BLaER1 treated with 17β-estradiol and CSF1 and Interleukin-3, amounts not matched to agents 10 nM and 100 nM (cell line): Measurements from ENCODE around the gene C16orf74.

Experiments used
- H3K27ac ChIP-seq, 11 experiments: shearing (Covaris generic); formaldehyde crosslinking; 2 replicates each; pipeline ENCODE4 v1.8.1; 2022
- H3K27me3 ChIP-seq, 11 experiments: shearing (Covaris generic); formaldehyde crosslinking; 2 replicates each; pipeline ENCODE4 v1.8.1; 2022
- H3K36me3 ChIP-seq, 11 experiments: shearing (Covaris generic); formaldehyde crosslinking; 2 replicates each; pipeline ENCODE4 v1.8.1; 2022
- H3K4me1 ChIP-seq, 10 experiments: shearing (Covaris generic); formaldehyde crosslinking; 2 replicates each; pipeline ENCODE4 v1.8.1; 2022
- H3K4me2 ChIP-seq, 11 experiments: shearing (Covaris generic); formaldehyde crosslinking; 2 replicates each; pipeline ENCODE4 v1.8.1; 2022
- H3K4me3 ChIP-seq, 10 experiments: shearing (Covaris generic); formaldehyde crosslinking; 2 replicates each; pipeline ENCODE4 v1.8.1; 2022
- H3K9ac ChIP-seq, 11 experiments: shearing (Covaris generic); formaldehyde crosslinking; 2 replicates each; pipeline ENCODE4 v1.8.1; 2022
- H3K9me3 ChIP-seq, 11 experiments: shearing (Covaris generic); formaldehyde crosslinking; replicated peaks in 1 of 11; 2 replicates each; pipeline ENCODE4 v1.8.1; 2022
- H4K20me1 ChIP-seq, 11 experiments: shearing (Covaris generic); formaldehyde crosslinking; 2 replicates each; pipeline ENCODE4 v1.8.1; 2022
- Cebpa-rat ChIP-seq, 11 experiments: shearing (Covaris generic); IDR thresholded peaks; 2 replicates each; pipeline ENCODE4 v1.8.1; 2022

Gene C16orf74

GRCh38 chr16:85724936-85725335 lies 26.0 kb downstream of the C16orf74 start:
- Histone ChIP-seq H4K20me1 (peaks cover 0 to 14% (median 0%) of the 10 kb centered on the region in 11 experiments; a peak in 2 of 22 replicates), H3K27ac (no peak overlapping the region), H3K9ac (no peak overlapping the region), H3K36me3 (peaks cover 0 to 25% (median 0%) of the 10 kb centered on the region in 11 experiments; a peak in 7 of 22 replicates), H3K9me3 (no peaks in the 10 kb centered on the region), H3K4me2 (no peak overlapping the region), H3K4me3 (no peak overlapping the region), H3K27me3 (no peaks in the 10 kb centered on the region), H3K4me1 (peaks cover 14 to 51% (median 26%) of the 10 kb centered on the region in 10 experiments)
- TF ChIP-seq Cebpa-rat (IDR thresholded peaks at IDR 0.05), result no peak

- Histone ChIP-seq H4K20me1 (peaks cover 0 to 14% (median 0%) of the 10 kb centered on the region in 11 experiments; a peak in 2 of 22 replicates), H3K4me3 (no peak overlapping the region), H3K4me1 (peaks cover 7 to 44% (median 19%) of the 10 kb centered on the region in 10 experiments), H3K4me2 (no peak overlapping the region), H3K27ac (no peak overlapping the region), H3K9me3 (no peaks in the 10 kb centered on the region), H3K9ac (no peak overlapping the region), H3K36me3 (peaks cover 0 to 25% (median 0%) of the 10 kb centered on the region in 11 experiments; a peak in 7 of 22 replicates), H3K27me3 (no peaks in the 10 kb centered on the region)
- TF ChIP-seq Cebpa-rat (IDR thresholded peaks at IDR 0.05), result no peak
These were observed 26.6 kb downstream of the C16orf74 start for GRCh38 chr16:85724126-85724879.

- Histone ChIP-seq H3K9ac (0 out of 22 replicates have a peak overlapping the region, but pooled peaks of 1 of the 11 experiments have one; percentile 18), H3K4me1 (peaks cover 11 to 46% (median 19%) of the 10 kb centered on the region in 10 experiments), H3K27me3 (no peaks in the 10 kb centered on the region), H3K4me2 (0 out of 22 replicates have a peak overlapping the region, but pooled peaks of 1 of the 11 experiments have one; percentile 3), H3K27ac (no peak overlapping the region), H3K4me3 (no peak overlapping the region), H3K36me3 (peaks cover 0 to 22% (median 0%) of the 10 kb centered on the region in 11 experiments; a peak in 7 of 22 replicates), H3K9me3 (no peaks in the 10 kb centered on the region), H4K20me1 (peaks cover 0 to 31% (median 0%) of the 10 kb centered on the region in 11 experiments; a peak in 8 of 22 replicates)
- TF ChIP-seq Cebpa-rat (IDR thresholded peaks at IDR 0.05), result no peak
These were observed 28.6 kb downstream of the C16orf74 start for GRCh38 chr16:85722128-85722893.

GRCh38 chr16:85720302-85720637 lies 30.6 kb downstream of the C16orf74 start:
- no peaks in the 10 kb centered on the region for H3K9me3 ChIP-seq
- H3K27me3 ChIP-seq, result no peaks in the 10 kb centered on the region
- TF ChIP-seq Cebpa-rat (IDR thresholded peaks at IDR 0.05), result no peak
- no peak overlapping the region for H3K4me3 ChIP-seq
- H3K27ac ChIP-seq, result no peak overlapping the region
- H3K4me1 ChIP-seq, result peaks cover 20 to 67% (median 40%) of the 10 kb centered on the region in 10 experiments
- no peak overlapping the region for H3K9ac ChIP-seq
- peaks cover 0 to 7% (median 0%) of the 10 kb centered on the region in 11 experiments; a peak in 2 of 22 replicates for H3K36me3 ChIP-seq
- H4K20me1 ChIP-seq, result peaks cover 0 to 44% (median 0%) of the 10 kb centered on the region in 11 experiments; a peak in 10 of 22 replicates
- H3K4me2 ChIP-seq, result no peak overlapping the region

- TF ChIP-seq Cebpa-rat (IDR thresholded peaks at IDR 0.05), result no peak
- Histone ChIP-seq H3K27me3 (no peaks in the 10 kb centered on the region), H3K9me3 (no peaks in the 10 kb centered on the region), H4K20me1 (peaks cover 0 to 49% (median 0%) of the 10 kb centered on the region in 11 experiments; a peak in 10 of 22 replicates), H3K9ac (no peak overlapping the region), H3K36me3 (peaks cover 0 to 4% (median 0%) of the 10 kb centered on the region in 11 experiments; a peak in 1 of 22 replicates), H3K4me3 (no peak overlapping the region), H3K4me2 (no peak overlapping the region), H3K27ac (no peak overlapping the region), H3K4me1 (peaks cover 20 to 67% (median 43%) of the 10 kb centered on the region in 10 experiments)
These were observed 31.1 kb downstream of the C16orf74 start for GRCh38 chr16:85719605-85720301.

- Histone ChIP-seq H3K9me3 (no peaks in the 10 kb centered on the region), H3K9ac (no peak overlapping the region), H3K27me3 (no peaks in the 10 kb centered on the region), H3K27ac (no peak overlapping the region), H4K20me1 (peaks cover 0 to 49% (median 0%) of the 10 kb centered on the region in 11 experiments; a peak in 10 of 22 replicates), H3K4me2 (peak overlapping the region in 6 of 11 experiments; percentile 21 to 88 (median 78); a peak in 6 of 22 replicates), H3K4me1 (peaks cover 20 to 60% (median 41%) of the 10 kb centered on the region in 10 experiments), H3K36me3 (no peaks in the 10 kb centered on the region), H3K4me3 (no peak overlapping the region)
- TF ChIP-seq Cebpa-rat (IDR thresholded peaks at IDR 0.05), result no peak
These were observed 32.2 kb downstream of the C16orf74 start for GRCh38 chr16:85718682-85719081.

- H3K27ac ChIP-seq, result no peak overlapping the region
- H4K20me1 ChIP-seq, result peaks cover 0 to 49% (median 0%) of the 10 kb centered on the region in 11 experiments; a peak in 10 of 22 replicates
- no peak overlapping the region for H3K4me3 ChIP-seq
- no peak for TF ChIP-seq Cebpa-rat (IDR thresholded peaks at IDR 0.05)
- no peaks in the 10 kb centered on the region; a peak in 1 of 22 replicates for H3K36me3 ChIP-seq
- H3K9me3 ChIP-seq, result no peaks in the 10 kb centered on the region
- H3K27me3 ChIP-seq, result no peaks in the 10 kb centered on the region
- no peak overlapping the region for H3K9ac ChIP-seq
- H3K4me1 ChIP-seq, result peaks cover 20 to 59% (median 41%) of the 10 kb centered on the region in 10 experiments
- peak overlapping the region in 10 of 11 experiments; percentile 7 to 90 (median 80); a peak in 13 of 22 replicates for H3K4me2 ChIP-seq
These were observed 32.8 kb downstream of the C16orf74 start for GRCh38 chr16:85718153-85718477.

GRCh38 chr16:85717393-85718152 lies 33.3 kb downstream of the C16orf74 start:
- H3K27me3 ChIP-seq, result no peaks in the 10 kb centered on the region
- peak overlapping the region; percentile 0 to 61 (median 39); a peak in 14 of 22 replicates for H3K9ac ChIP-seq
- peaks cover 0 to 5% (median 2%) of the 10 kb centered on the region in 11 experiments; a peak in 7 of 22 replicates for H3K36me3 ChIP-seq
- H3K27ac ChIP-seq, result peak overlapping the region in 2 of 11 experiments; percentile 47 to 54; a peak in 1 of 22 replicates
- peaks cover 20 to 57% (median 41%) of the 10 kb centered on the region in 10 experiments for H3K4me1 ChIP-seq
- peaks cover 0 to 46% (median 0%) of the 10 kb centered on the region in 11 experiments; a peak in 10 of 22 replicates for H4K20me1 ChIP-seq
- peak overlapping the region; percentile 66 to 90 (median 82) for H3K4me2 ChIP-seq
- H3K9me3 ChIP-seq, result peaks cover 0 to 5% (median 3%) of the 10 kb centered on the region in 11 experiments; a peak in 14 of 22 replicates
- no peak overlapping the region for H3K4me3 ChIP-seq
- no peak for TF ChIP-seq Cebpa-rat (IDR thresholded peaks at IDR 0.05)
